Esophagus squamous epithelium (tissue), 4 donors: ENCODE results near the gene TKFC.

ENCODE experiments used
- POLR2A ChIP-seq, 4 donors: fragments of 450-650 bp; IDR thresholded peaks; one replicate each; pipeline ENCODE4 v1.6.1; 2017; ENCODE audit warnings: antibody characterized with exemption in 4 of 4, mild to moderate bottlenecking in 4 of 4, moderate library complexity in 3 of 4
- TF ChIP-seq, protein P1 (sequence below), 6 experiments: fragments of 450-650 bp in 4 of 6; fragments of 200-600 bp in 2 of 6; sonication (generic) in 2 of 6; IDR thresholded peaks; one replicate each; pipeline ENCODE4 v1.5.1; 2016 to 2019; ENCODE audit warnings: antibody characterized with exemption in 6 of 6, mild to moderate bottlenecking in 4 of 6, moderate library complexity in 4 of 6

- TF ChIP-seq, protein P1, sequence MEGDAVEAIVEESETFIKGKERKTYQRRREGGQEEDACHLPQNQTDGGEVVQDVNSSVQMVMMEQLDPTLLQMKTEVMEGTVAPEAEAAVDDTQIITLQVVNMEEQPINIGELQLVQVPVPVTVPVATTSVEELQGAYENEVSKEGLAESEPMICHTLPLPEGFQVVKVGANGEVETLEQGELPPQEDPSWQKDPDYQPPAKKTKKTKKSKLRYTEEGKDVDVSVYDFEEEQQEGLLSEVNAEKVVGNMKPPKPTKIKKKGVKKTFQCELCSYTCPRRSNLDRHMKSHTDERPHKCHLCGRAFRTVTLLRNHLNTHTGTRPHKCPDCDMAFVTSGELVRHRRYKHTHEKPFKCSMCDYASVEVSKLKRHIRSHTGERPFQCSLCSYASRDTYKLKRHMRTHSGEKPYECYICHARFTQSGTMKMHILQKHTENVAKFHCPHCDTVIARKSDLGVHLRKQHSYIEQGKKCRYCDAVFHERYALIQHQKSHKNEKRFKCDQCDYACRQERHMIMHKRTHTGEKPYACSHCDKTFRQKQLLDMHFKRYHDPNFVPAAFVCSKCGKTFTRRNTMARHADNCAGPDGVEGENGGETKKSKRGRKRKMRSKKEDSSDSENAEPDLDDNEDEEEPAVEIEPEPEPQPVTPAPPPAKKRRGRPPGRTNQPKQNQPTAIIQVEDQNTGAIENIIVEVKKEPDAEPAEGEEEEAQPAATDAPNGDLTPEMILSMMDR (IDR thresholded peaks at IDR 0.05): no peak
- no peak for TF ChIP-seq POLR2A (IDR thresholded peaks at IDR 0.05)
Observed at GRCh38 chr11:61392981-61393595, 60.1 kb downstream of the TKFC start.
